Measurements from ENCODE around the gene SRP68.

SRP68 gene

DNA sequence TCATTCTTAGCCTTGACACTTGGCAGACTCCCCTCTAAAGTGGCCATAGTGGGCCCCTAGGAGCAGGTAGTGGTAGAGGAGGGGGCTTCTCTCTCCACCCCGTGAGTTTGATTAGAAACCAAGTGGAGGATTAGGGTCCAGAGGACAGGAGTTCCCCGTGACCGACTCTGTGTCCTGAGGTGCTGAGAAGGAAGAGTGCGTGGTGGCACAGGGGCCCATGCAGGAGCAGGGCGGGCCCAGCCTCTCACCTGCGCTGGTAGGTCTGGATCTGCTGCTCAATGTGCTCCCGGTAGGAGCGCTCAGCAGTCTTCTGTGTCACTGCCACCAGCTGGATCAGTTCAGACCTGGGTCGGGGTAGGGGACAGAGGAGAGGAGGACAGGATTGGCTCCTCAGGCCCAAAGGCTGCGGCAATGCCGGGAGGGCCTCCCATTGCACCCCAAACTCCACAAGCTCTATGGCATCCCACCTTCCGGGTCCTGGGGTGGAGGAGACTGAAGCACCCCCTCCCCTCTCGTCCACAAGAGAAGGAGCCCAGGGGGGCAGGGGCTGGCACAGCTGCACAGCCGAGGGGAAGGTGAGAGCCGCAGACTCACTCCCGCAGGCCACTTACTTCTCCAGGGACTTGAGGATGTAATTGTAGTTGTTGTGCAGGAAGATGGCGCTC, 12.9 kb upstream of the SRP68 start:
- no peaks in the 10 kb centered on the region for H3K79me2 ChIP-seq (ENCODE audit: low read length)
- no peaks in the 10 kb centered on the region for H3K4me1 ChIP-seq (ENCODE audit: low read length)
- no peak overlapping the region for H3K4me3 ChIP-seq (ENCODE audit: low read length)
- TF ChIP-seq EZH2phosphoT487 (IDR thresholded peaks at IDR 0.05; ENCODE audit: low read length): no peak
- TF ChIP-seq, protein P1, sequence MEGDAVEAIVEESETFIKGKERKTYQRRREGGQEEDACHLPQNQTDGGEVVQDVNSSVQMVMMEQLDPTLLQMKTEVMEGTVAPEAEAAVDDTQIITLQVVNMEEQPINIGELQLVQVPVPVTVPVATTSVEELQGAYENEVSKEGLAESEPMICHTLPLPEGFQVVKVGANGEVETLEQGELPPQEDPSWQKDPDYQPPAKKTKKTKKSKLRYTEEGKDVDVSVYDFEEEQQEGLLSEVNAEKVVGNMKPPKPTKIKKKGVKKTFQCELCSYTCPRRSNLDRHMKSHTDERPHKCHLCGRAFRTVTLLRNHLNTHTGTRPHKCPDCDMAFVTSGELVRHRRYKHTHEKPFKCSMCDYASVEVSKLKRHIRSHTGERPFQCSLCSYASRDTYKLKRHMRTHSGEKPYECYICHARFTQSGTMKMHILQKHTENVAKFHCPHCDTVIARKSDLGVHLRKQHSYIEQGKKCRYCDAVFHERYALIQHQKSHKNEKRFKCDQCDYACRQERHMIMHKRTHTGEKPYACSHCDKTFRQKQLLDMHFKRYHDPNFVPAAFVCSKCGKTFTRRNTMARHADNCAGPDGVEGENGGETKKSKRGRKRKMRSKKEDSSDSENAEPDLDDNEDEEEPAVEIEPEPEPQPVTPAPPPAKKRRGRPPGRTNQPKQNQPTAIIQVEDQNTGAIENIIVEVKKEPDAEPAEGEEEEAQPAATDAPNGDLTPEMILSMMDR (IDR thresholded peaks at IDR 0.05; ENCODE audit: low read length): no peak
- no peak for TF ChIP-seq EZH2 (optimal IDR thresholded peaks at IDR 0.05; ENCODE audit: low read depth, low read length)
- no peak overlapping the region for H3K27ac ChIP-seq (ENCODE audit: low read length)
- peaks cover 1% of the 10 kb centered on the region for H3K27me3 ChIP-seq (replicated peaks; ENCODE audit: insufficient read depth, low read length)
- no peak for DNase-seq
- H3K9me3 ChIP-seq (replicated peaks; ENCODE audit: insufficient read depth, low read length): no peaks in the 10 kb centered on the region
- no peak overlapping the region for H3K4me2 ChIP-seq (ENCODE audit: low read depth, low read length)
- H3K9me2 ChIP-seq (replicated peaks; ENCODE audit: insufficient read depth, low read length): no peaks in the 10 kb centered on the region
- H3F3A ChIP-seq (ENCODE audit: insufficient read depth, low read length): no peaks in the 10 kb centered on the region
- H3K9ac ChIP-seq (ENCODE audit: low read length): no peak overlapping the region
- H3K36me3 ChIP-seq (replicated peaks; ENCODE audit: insufficient read depth, low read length): no peaks in the 10 kb centered on the region
- H2AFZ ChIP-seq (ENCODE audit: low read length): no peak overlapping the region
- H4K20me1 ChIP-seq (ENCODE audit: insufficient read depth, low read length): no peaks in the 10 kb centered on the region

DNA sequence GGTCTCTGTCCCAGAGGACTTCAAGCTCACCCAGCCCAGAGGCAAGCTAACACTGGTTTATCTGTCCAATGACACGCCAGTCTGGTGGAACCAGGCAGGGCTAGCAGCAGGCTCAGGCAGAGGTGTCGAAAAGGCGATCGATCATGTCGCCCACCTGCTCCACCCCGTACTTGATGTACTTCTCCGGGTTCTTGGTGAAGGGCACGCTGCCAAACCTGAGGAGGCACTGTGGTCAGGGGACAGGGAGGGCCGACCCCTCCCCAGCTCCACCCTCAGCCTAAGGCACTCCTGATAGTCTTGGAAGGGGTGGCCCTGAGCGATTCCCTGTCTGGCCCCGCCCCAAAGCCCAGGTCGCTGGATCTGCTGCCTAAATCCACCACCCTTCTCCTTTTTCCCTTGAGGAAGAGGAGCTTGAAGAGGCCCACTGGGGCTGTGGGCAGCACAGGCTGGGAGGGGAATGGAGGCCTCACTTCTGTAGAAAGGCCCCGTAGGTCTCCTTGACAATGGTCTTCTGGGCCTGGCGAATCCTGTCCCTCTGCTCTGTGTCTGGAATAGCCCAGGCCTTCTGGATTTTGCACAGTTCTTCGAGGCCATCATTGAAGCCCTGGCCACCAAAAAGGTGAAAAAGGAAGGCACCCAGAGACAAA, 11.3 kb upstream of the SRP68 start:
- H3K9me3 ChIP-seq (replicated peaks; ENCODE audit: insufficient read depth, low read length): no peaks in the 10 kb centered on the region
- H3F3A ChIP-seq (ENCODE audit: insufficient read depth, low read length): no peaks in the 10 kb centered on the region
- H3K27me3 ChIP-seq (replicated peaks; ENCODE audit: insufficient read depth, low read length): peaks cover 16% of the 10 kb centered on the region
- H2AFZ ChIP-seq (ENCODE audit: low read length): no peak overlapping the region
- no peaks in the 10 kb centered on the region for H3K79me2 ChIP-seq (ENCODE audit: low read length)
- H3K36me3 ChIP-seq (replicated peaks; ENCODE audit: insufficient read depth, low read length): no peaks in the 10 kb centered on the region
- no peak overlapping the region for H3K9ac ChIP-seq (ENCODE audit: low read length)
- no peaks in the 10 kb centered on the region for H3K9me2 ChIP-seq (replicated peaks; ENCODE audit: insufficient read depth, low read length)
- no peak overlapping the region for H3K4me3 ChIP-seq (ENCODE audit: low read length)
- H3K27ac ChIP-seq (ENCODE audit: low read length): no peak overlapping the region
- H3K4me1 ChIP-seq (ENCODE audit: low read length): no peaks in the 10 kb centered on the region
- DNase-seq: no peak
- no peaks in the 10 kb centered on the region for H4K20me1 ChIP-seq (ENCODE audit: insufficient read depth, low read length)
- H3K4me2 ChIP-seq (ENCODE audit: low read depth, low read length): no peak overlapping the region
- TF ChIP-seq EZH2phosphoT487 (IDR thresholded peaks at IDR 0.05; ENCODE audit: low read length): no peak
- TF ChIP-seq, protein P1 (IDR thresholded peaks at IDR 0.05; ENCODE audit: low read length): no peak
- no peak for TF ChIP-seq EZH2 (optimal IDR thresholded peaks at IDR 0.05; ENCODE audit: low read depth, low read length)

DNA sequence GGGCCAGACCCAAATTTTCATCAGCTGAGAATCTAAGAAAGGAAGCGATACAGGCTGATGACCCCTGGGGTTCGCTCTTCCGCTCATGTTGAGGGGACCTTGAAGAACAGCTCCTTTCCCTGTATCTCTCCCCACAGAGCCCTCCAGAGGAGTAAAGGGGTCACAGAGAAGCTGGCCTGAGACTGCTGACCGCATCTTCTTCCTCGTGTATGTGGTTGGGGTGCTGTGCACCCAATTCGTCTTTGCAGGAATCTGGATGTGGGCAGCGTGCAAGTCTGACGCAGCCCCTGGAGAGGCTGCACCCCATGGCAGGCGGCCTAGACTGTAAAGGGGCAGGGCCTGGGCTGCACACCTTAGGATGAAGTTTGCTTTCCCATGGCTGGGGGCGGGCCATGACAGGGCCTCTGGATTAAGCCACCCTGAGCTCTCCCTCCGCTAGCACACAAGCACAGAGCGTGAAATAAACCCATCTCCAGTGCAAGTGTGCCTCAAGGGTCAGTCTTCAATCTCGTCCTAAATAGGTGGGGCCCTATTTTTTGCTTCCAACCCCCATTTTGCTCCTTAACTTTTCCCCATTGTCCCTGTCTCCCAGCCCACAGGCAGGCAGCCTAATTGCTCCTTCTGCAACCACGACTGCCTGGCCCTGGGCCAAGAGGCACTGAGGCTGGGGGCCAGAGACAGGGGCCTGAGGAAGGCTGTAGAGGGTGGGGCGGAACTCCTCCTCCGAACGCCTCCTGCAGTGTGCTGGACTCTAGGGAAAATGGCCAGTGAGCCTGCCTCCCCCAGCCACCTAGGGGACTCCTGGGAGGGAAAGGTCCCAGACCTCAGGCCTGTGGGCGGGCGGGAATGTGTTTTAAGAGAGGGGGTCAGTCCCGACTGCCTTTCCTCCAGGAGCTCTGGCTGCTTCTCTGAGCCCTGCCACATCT, 10.3 kb upstream of the SRP68 start:
- Histone ChIP-seq H3K4me2 (ENCODE audit: low read depth, low read length) (no peak overlapping the region), H3K4me1 (ENCODE audit: low read length) (no peaks in the 10 kb centered on the region), H2AFZ (ENCODE audit: low read length) (no peak overlapping the region), H3K4me3 (ENCODE audit: low read length) (no peak overlapping the region), H3K9me2 (replicated peaks; ENCODE audit: insufficient read depth, low read length) (no peaks in the 10 kb centered on the region), H3K27me3 (replicated peaks; ENCODE audit: insufficient read depth, low read length) (peaks cover 26% of the 10 kb centered on the region), H3K79me2 (ENCODE audit: low read length) (no peaks in the 10 kb centered on the region), H3F3A (ENCODE audit: insufficient read depth, low read length) (no peaks in the 10 kb centered on the region), H3K27ac (ENCODE audit: low read length) (no peak overlapping the region), H3K36me3 (replicated peaks; ENCODE audit: insufficient read depth, low read length) (no peaks in the 10 kb centered on the region), H3K9ac (ENCODE audit: low read length) (no peak overlapping the region), H3K9me3 (replicated peaks; ENCODE audit: insufficient read depth, low read length) (no peaks in the 10 kb centered on the region), H4K20me1 (ENCODE audit: insufficient read depth, low read length) (no peaks in the 10 kb centered on the region)
- DNase-seq: no peak
- TF ChIP-seq, protein P1 (IDR thresholded peaks at IDR 0.05; ENCODE audit: low read length): no peak
- no peak for TF ChIP-seq EZH2 (optimal IDR thresholded peaks at IDR 0.05; ENCODE audit: low read depth, low read length)
- no peak for TF ChIP-seq EZH2phosphoT487 (IDR thresholded peaks at IDR 0.05; ENCODE audit: low read length)

All from MM.1S (cell line).